NCI-H128 (cell line): ENCODE data around the gene CDC25C.

Experiments used
- DNase-seq: peaks from one replicate; lab custom pipeline; 2025; ENCODE audit not compliant: unreplicated experiment; lab: John Stamatoyannopoulos, UW

CDC25C gene

DNA sequence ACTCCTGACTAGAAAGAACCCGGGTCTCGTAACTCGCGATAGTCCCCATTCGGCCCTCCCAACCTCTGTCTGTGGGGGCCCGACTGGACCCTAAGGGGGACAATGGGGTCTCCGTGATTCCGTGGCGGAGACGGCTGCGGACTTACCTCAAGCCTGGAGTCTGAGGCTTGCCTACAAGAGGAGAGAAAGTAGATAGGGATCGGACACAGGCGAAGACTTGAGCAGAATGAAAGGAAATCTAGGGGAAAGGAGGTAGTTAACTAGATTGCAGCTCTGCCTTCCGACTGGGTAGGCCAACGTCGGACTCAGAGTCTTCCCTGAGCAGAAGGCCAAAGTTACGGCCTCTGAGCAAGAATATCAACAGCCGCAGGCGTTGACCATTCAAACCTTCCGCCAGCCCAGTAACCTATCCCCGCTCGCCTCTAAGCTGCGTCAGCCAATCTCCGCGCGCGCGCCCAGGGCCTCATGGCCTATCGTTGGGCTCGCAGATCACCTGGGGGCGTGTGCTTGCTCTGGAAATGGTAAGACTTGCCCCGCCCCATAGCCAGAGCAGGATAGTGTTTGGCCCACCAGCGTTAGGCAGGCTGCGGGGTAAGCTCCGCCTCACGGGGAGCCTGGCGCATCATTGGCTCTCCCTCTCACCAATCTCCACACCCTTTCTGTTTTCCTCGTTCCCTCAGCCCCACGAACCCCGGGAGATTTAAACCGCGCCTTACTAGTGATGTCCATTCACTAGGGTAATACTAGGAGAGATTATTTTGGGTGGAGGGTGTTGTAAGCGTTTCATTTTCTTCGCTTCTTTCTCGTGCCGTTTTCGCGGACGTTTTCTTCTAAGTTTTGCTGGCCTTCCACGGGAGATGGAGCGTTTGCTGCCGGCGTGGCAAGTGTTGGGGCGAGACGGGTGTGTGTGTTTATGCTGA is at the start of gene CDC25C:
Gene CDC25C (minus strand): TSS at position 356 of the 920 bp plus-strand sequence. CDS start 624 bp downstream, outside the sequence.
- DNase-seq: peak; percentile 92

DNA sequence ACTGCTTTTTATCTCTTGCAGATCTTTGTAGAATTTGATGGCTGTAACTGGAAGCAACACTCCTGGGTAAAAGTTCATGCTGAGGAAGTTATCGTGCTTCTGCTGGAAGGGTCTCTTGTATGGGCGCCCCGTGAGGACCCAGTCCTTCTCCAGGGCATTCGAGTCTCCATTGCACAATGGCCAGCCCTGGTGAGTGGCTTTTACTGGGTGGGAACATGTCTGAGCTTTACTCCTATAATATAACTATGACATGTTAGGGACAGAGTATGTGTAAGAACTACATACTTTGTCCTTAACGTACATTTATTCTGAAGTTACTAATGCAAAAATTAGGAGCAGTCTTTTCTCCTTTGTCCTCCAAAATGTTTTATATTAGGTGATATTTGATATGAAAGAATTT is 41.0 kb upstream of the CDC25C start:
- no peak for DNase-seq

DNA sequence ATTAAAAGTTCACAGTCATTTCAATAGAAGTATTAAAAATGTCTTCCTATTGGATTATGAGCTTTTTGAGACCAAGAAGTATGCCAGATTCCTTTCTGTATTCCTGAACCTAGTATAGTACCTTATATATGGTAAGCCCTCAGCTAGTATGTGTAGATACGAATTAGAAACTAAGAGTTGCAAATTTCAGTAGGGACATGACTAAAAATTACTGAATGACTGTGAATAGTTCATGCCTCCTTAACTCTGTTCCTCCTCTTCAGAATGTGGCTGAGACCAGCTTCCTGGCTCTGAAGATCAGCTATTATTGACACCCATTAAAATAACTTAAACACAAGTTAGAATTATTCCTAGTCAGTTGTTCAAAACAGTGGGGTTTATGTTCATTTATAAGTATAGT is 40.6 kb upstream of the CDC25C start:
- DNase-seq: no peak

DNA sequence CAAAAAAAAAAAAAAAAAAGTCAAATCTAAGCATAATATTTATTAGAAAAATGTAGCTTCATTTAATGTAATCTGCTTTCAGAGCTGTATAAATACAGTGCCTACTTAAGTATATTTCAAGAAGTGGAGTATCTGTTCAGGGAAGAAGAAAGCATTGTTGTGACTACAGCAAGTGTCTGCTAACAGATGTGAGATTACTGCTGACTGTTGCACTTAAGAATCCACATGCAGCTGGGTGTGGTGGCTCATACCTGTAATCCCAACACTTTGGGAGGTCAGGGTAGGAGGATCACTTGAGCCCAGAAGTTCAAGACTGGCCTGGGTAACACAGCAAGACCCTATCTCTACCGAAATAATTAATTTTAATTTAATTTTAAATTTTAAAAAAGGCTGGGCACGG is 39.9 kb upstream of the CDC25C start:
- no peak for DNase-seq

DNA sequence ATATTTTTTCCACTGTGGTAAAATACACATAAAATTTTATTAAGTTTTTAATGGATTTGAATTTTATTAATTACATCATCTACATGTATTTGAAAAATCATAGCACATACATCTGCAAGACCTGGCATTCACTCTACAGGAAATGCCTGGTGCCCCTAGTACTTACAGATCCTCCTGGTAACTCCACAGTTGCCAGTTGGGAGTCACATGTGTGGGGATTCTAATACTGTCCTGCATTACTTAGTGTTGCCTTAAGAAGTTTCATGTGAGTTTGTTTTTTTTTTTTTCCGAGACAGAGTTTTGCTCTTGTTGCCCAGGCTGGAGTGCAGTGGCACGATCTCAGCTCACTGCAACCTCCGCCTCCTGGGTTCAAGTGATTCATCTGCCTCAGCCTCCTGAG is 38.9 kb upstream of the CDC25C start:
- DNase-seq: no peak

DNA sequence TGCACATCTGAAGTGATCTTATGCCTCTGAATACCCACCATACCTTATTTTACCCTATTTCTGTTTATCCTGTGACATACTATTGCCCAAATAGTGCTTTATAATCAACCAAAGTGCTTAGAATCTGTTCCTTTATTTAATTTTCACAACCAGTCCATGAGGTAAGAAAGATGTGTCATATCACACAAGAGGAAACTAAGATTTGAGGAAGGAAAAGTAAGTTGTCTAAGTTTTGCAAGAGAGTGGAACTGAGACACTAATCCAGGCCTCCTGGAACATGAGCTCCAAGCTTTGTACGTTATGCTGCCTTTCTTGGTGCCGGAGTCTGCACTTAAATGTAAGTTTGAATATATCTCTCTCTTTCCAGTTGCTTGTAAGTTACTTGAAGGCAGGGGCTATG is 38.1 kb upstream of the CDC25C start:
- no peak for DNase-seq

DNA sequence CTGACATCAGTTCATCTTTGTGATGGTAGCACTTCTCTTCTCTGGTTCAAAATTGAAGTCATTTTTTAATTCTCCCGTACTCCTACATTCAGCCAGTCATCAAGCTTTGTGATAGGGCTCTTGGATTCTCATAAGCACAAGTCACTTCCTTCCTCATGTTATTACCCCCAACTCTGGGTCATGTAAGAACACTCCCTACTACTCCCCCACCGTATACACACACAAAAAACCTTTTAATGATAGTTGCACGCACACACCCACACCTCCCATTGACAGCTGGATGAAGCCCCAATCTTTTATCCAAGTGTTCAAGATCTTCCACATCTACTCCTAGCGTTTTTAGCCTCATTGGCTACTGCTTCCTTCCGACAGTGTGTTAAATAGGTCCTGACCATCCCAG is 37.7 kb upstream of the CDC25C start:
- no peak for DNase-seq

DNA sequence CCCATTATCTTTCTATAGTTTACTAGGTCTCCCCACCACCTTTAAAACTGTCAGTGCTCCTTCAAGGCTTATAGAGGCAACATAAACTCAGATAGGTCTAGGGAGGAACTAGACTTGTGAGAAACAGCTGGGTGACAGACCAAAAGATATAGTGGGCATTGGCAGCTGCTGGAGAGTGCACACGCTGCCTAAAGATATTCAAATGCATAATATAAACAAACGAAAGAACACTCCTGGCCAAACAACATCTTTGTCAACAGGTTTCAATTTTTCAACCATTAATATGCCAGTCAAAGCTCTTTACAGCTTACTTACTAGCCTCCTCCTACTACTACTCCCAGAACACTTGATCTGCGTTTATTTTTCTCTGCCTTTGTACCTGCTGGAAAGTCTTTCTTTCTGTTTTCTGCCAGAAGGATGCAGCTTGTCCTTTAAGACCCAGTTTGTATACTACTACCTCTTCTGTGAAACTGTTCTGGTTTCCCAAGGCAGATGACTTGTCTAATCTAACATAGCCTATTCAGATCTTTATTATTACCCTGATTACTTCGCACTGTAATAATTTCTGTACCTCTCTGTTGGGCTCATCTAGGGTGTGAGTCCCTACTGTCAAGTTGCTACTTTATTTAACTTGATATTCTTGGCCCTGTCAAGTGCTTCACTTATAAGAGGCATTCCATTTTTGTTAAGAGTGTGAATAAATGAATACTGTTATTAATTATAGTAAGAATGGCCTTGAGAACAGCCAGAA is 35.2 kb upstream of the CDC25C start:
- DNase-seq: no peak

DNA sequence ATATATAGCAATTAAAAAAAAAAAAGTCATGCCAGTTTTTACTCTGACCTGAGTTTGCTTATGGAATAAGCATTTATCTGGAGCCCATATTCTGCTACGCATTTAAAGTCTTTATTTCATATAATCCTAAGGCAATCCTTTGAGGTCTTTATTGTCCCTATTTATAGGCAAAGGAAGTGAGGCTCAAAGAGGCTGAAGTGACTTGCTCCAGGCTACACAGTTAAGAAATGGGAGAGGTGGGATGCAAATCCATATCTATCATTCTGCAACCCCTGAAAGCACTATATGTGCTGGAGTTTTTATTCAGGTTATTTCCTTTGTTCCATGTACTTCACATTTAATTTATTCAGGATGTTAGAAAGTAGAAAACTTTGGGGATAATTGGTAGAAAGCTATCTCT is 33.0 kb upstream of the CDC25C start:
- no peak for DNase-seq

DNA sequence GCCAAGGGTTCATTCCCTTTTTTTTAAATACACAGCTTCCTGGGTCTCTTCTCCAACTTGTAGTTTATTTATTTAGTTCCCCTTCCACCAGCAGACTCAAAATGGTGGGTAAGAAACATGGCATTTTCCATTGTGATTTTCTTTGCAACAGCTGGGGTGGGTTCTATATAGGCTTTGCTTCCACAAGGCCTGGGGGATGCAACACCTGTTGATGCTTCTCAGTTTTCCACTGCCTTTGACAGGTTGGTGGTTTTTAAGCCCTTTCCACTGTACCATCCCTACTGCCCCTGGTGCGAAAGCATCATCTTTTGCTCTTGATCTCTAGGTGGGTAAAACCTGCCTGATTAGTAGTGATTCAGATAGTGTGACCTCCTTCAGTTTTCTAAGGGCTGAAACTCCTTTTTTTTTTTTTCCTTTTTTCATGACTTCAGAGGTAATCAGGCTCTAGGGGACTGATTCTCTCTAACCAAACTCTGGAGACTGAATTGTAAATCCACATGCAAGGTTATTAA is 29.4 kb upstream of the CDC25C start:
- DNase-seq: no peak

DNA sequence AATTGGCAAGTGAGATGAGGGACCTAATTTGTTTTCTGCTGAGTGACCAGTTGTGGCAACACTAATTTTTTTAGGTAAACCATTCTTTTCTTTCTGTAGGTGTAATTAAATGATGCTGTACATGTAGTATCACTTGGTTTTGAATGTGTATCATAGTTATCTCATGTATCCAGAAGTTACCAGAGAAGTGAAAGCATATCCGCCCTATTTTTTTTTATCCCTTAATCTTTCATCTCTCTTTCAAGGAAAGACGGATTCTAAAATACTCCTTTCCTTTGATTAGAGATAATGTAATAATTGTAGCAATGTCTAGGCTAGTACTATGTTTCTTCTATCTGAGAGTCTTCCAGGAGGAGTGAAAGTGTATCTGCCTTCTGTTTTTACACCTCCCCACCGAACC is 28.0 kb upstream of the CDC25C start:
- no peak for DNase-seq

DNA sequence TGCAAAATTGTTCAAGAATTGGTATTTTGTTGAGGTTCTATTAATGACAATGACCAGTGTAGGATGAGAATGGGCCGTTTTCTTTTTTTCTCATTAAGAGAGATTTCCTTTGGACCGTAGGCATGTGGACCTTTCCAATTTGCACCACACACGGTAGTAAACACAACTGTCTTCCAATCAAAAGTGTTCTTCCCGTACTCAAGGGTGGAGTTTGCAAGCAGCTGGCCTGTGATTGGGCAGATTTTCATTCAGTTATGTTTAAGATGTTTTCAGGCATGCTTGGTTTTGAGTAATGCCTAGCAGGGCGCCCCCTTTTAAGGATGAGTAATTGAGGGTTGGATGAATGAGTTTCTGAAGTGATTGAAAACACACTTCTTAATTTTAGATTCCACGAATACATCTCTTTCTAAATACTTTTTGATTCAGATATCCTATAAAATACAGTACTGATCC is 23.3 kb upstream of the CDC25C start:
- no peak for DNase-seq

DNA sequence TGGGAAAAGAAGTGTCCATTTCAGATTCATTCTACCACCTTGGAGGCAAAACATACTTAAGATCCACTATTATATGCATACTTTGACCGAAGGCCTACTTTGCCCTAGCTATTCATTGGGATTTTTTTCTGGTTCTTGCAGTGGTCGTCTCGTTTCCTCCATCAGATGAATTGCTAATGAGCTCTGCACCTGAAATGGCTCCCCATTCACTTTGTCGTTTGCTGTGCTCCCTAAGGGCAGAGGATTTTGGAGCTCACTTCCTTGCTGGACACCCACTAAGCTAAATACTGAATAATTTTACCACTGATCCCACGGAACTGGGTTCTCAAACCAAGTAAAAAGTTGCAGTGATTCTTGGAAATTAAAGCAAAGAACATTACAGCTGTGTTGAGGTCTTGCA is 22.8 kb upstream of the CDC25C start:
- DNase-seq: no peak

DNA sequence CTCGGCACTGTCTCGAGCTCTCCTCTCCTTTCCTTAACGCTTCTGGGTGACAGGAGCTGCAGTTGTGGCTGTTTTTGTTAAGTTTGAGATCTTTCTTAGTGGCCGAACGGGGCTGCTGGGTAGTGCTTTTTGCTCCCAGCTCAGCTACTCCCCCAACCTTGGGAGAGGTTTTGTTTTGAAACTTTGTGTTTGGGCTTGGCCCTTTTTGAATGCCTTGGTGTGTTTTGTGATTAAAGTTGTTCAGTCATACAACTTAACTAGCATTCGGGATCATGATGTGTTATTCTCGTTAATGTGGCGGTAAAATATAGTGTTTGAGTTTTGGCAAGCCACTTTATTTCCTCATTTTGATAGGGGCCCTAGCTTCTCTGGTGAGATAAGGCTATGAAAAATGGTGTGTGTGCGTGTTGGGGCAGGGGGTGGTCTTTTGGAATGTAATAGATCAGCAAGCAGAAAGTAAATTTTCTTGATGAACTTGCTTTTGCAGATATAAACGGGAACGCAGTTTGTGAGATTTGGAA is 22.0 kb upstream of the CDC25C start:
- DNase-seq: no peak

DNA sequence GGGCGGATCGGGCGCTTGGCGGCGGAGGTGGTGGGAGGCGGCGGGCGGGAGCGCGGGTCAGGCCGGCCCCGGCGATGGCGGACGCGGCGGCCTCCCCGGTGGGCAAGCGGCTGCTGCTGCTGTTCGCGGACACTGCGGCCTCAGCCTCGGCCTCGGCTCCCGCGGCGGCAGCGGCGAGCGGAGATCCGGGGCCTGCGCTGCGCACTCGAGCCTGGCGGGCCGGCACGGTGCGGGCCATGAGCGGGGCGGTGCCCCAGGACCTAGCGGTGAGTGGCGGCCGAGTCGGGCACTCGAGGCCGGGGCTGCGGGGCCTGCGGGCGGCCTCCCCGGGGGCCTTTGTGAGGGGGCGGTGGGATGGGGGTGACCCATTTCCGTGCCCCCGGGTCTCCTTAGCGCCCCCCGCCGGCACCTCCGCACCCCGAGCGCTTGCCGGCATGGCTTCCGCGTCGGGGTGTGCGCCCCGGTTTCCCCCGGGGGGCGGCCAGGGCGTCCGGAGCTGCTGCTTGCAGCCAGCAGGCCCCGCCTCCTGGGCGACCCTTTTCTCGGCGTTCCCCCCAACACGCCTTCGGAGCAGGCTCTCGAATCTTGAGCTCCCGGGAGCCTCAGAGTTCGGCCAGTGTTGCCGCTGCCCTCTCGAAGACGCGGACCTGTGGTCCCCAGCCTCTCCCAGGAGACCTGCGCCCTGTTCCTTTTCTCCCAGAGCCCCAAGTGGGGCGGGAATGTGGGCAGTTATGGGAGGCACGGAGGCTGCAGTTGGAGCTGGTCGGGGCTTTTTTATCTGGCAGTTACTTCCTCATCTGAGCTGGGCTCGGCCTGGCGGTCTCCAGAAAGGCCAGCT is 21.3 kb upstream of the CDC25C start:
- no peak for DNase-seq

DNA sequence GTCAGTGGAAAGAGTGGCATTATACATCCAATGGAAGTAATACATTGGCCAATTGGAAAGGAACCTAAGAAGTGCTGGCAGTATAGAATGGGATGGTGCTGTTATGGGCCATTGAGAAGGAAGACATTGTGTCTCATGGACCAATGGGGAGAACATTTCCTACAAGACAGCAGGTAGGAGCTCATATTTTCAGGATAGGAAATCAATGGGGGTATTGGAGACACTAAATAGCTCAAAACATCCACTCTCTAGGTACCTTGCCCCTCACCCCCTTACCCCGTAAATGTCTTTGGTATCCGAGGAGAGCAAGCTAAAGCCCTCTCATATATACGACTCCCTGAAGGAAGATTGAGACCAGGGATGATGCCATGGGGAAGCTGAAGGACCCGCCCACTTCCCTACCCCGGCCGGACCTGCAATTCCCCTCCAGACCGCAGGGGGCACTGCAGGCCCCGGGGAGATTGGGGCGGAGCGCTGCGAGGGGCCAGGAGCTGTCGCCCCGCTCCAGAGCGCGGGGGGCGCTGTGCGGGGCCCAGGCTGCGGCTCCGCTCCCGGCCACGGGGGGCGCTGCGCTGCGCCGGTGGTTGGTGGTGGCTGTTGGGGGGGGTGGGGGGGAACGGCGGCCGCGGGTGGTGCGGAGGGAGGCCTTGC is 20.6 kb upstream of the CDC25C start, which contains the start of gene KDM3B:
Gene KDM3B (plus strand): TSS at position 615 of the 651 bp plus-strand sequence. CDS start 111 bp downstream, outside the sequence.
- peak; percentile 23 for DNase-seq

DNA sequence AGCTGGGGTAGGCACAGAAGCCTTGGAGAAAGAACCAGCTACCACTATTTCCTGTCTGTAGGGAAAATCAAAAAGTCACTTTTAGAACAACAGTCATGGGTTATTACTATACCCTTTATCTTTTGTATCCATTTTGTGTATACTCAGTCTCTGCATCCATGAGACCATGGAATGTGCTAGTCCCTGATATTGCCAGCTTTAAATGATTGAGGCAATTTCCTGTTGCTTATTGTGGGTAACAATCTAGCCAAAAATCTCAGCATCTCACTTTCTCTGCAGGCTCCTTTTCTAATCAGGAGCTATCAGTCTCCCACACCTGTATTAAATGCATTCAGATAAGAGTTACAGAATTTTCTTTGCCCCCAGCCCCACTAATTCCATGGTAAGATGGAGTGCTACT is 19.9 kb upstream of the CDC25C start:
- no peak for DNase-seq

DNA sequence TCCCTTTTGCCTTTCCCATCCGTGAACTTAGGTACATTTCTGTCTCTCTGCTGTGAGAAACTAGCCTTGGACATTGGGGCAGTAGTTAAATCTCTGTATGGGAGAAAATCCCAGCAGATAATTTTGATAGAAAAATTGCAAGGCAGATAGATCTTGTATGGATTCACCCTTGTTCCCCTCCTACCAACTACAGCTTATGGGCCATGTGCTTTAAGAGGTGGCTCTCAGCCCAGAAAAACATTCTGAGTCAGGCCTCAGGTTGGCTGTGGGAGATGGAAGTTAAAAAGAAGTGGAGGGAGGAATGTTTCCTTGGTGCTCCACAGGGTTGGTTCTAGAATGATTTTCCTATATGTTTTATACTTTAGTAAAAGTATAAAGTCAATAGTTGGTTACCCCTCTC is 19.5 kb upstream of the CDC25C start:
- DNase-seq: no peak

DNA sequence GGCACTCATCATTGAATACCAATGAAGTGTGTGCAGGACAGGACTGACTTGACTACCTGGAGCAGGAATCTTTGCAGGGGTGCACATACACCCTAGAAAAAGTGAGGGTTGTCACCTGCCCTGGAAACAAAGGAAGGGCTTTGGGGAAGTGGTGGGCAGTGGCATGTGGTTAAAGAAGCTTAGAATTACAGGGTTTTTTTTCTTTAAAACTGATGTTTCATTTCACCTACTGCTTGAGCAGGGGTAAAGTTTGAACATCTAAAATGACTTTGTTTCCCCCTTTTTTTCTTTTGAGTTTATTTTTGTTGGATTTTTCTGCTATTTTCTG is 18.9 kb upstream of the CDC25C start:
- DNase-seq: no peak

DNA sequence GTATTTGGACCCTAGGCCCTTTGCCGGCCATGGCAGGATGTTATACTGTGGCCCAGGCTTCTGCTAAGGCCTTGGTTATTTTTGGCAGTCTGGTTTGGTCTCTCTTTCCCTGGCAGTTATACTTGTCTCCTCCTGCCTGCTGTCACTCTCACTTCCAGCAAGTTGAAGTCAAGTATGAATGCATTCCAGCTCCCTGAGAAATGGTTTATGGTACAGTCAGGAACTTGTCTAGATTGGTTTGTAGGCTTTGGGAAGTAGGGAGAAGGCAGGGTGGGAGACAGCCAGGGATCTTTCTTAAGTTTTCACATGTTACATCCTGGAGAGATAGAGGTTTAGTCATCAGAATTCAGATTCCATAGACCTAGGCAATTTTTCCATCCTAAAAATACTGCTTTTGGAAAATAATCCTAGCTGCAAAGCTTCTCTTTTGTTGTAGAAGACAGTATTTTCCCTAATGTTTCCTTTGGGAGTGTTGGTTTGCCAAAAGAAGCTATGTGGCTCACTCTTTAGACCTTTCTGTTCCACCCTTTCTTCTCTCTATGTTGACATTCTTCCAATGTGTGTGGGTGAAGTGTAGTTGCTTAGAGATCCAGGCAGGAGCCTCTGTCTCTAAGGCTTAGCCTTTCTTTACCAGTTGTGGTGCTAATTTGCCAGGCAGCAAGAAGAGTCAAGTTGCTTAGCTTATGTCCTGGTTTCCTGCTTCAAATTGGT is 18.4 kb upstream of the CDC25C start:
- no peak for DNase-seq
